Measurements from ENCODE around the gene MPPED2. TPM values are rescaled to one million over a fixed set of nuclear protein-coding genes. Genes with fewer than 3 reads are reported as not detected.

Gene MPPED2
- total and polyA plus RNA-seq, 8 donors = 0.12 to 10.3 (median 2.5) TPM

GRCh38 chr11:30567644-30568043, 18.5 kb downstream of the MPPED2 start:
- TF ChIP-seq EP300 (IDR thresholded peaks at IDR 0.05) (no peak), CTCF (IDR thresholded peaks at IDR 0.05) (no peak), POLR2AphosphoS5 (IDR thresholded peaks at IDR 0.05) (no peak), POLR2A (IDR thresholded peaks at IDR 0.05) (no peak)
- intact Hi-C loops (cut with DNase I; ENCODE audit: low total_unique reads) = no loop called here
- WGBS, 5 donors = 83 to 96% (median 85%) methylated on average over 1 of the region's 1 CpG
- DNase-seq = no peak
- Histone ChIP-seq H3K4me1 (no peaks in the 10 kb centered on the region), H3K27ac (no peak overlapping the region), H3K9me3 (no peaks in the 10 kb centered on the region), H3K4me3 (no peak overlapping the region), H3K36me3 (no peaks in the 10 kb centered on the region), H3K27me3 (no peaks in the 10 kb centered on the region)

- Histone ChIP-seq H3K4me3 (no peak overlapping the region), H3K27ac (no peak overlapping the region), H3K36me3 (no peaks in the 10 kb centered on the region), H3K27me3 (no peaks in the 10 kb centered on the region), H3K9me3 (no peaks in the 10 kb centered on the region), H3K4me1 (no peaks in the 10 kb centered on the region)
- 74 to 81% (median 75%) methylated on average over 5 of the region's 5 CpGs for WGBS, 5 donors
- DNase-seq = no peak
- intact Hi-C loops (cut with DNase I; ENCODE audit: low total_unique reads) = no loop called here
- TF ChIP-seq POLR2AphosphoS5 (IDR thresholded peaks at IDR 0.05) (no peak), POLR2A (IDR thresholded peaks at IDR 0.05) (no peak), CTCF (IDR thresholded peaks at IDR 0.05) (no peak), EP300 (IDR thresholded peaks at IDR 0.05) (no peak)
Observed at GRCh38 chr11:30567120-30567519, 19.0 kb downstream of the MPPED2 start.

GRCh38 chr11:30566482-30566881, 19.7 kb downstream of the MPPED2 start:
- TF ChIP-seq CTCF (IDR thresholded peaks at IDR 0.05) (no peak), EP300 (IDR thresholded peaks at IDR 0.05) (no peak), POLR2AphosphoS5 (IDR thresholded peaks at IDR 0.05) (no peak), POLR2A (IDR thresholded peaks at IDR 0.05) (no peak)
- H3K4me1 ChIP-seq = peaks cover 0 to under 1% (median 0%) of the 10 kb centered on the region in 4 donors
- no peak for DNase-seq
- H3K27ac ChIP-seq = no peak overlapping the region
- no peaks in the 10 kb centered on the region for H3K9me3 ChIP-seq
- H3K4me3 ChIP-seq = no peak overlapping the region
- no peaks in the 10 kb centered on the region for H3K36me3 ChIP-seq
- H3K27me3 ChIP-seq = no peaks in the 10 kb centered on the region
- intact Hi-C loops (cut with DNase I; ENCODE audit: low total_unique reads) = no loop called here
- WGBS, 5 donors = 69 to 83% (median 78%) methylated on average over 3 of the region's 3 CpGs

- Histone ChIP-seq H3K4me3 (no peak overlapping the region), H3K36me3 (no peaks in the 10 kb centered on the region), H3K27ac (no peak overlapping the region), H3K27me3 (no peaks in the 10 kb centered on the region), H3K9me3 (no peaks in the 10 kb centered on the region), H3K4me1 (peaks cover 0 to 11% (median 0%) of the 10 kb centered on the region in 4 donors)
- TF ChIP-seq EP300 (IDR thresholded peaks at IDR 0.05) (no peak), POLR2A (IDR thresholded peaks at IDR 0.05) (no peak), CTCF (IDR thresholded peaks at IDR 0.05) (no peak), POLR2AphosphoS5 (IDR thresholded peaks at IDR 0.05) (no peak)
- intact Hi-C loops (cut with DNase I; ENCODE audit: low total_unique reads) = no loop called here
- no peak for DNase-seq
- 63 to 78% (median 74%) methylated on average over 10 of the region's 10 CpGs for WGBS, 5 donors
Observed at GRCh38 chr11:30565027-30565426, 21.1 kb downstream of the MPPED2 start.

All from stomach (tissue), 9 donors.